Fibroblast of pulmonary artery (primary cell): Measurements from ENCODE around the gene PARD3.

Experiments used
- DNase-seq: peaks from one replicate; pipeline ENCODE4 v3.0.0-alpha.2; 2010; ENCODE audit warnings: low read depth
- H3K4me3 ChIP-seq: replicated peaks from 2 replicates; pipeline ENCODE4 v1.5.1; 2011; ENCODE audit warnings: low read depth, mild to moderate bottlenecking, control low read depth, low read length, moderate library complexity
- TF ChIP-seq, protein P1 (sequence below): IDR thresholded peaks from 2 replicates; pipeline ENCODE4 v1.5.1; 2011; ENCODE audit warnings: mild to moderate bottlenecking, control low read depth, low read length, inconsistent platforms; ENCODE audit errors: missing control alignments

PARD3 gene

GRCh38 chr10:34114914-34115313, 700.2 kb downstream of the PARD3 start:
- DNase-seq: no peak
- no peak overlapping the region for H3K4me3 ChIP-seq
- TF ChIP-seq, protein P1, sequence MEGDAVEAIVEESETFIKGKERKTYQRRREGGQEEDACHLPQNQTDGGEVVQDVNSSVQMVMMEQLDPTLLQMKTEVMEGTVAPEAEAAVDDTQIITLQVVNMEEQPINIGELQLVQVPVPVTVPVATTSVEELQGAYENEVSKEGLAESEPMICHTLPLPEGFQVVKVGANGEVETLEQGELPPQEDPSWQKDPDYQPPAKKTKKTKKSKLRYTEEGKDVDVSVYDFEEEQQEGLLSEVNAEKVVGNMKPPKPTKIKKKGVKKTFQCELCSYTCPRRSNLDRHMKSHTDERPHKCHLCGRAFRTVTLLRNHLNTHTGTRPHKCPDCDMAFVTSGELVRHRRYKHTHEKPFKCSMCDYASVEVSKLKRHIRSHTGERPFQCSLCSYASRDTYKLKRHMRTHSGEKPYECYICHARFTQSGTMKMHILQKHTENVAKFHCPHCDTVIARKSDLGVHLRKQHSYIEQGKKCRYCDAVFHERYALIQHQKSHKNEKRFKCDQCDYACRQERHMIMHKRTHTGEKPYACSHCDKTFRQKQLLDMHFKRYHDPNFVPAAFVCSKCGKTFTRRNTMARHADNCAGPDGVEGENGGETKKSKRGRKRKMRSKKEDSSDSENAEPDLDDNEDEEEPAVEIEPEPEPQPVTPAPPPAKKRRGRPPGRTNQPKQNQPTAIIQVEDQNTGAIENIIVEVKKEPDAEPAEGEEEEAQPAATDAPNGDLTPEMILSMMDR: no peak

DNA sequence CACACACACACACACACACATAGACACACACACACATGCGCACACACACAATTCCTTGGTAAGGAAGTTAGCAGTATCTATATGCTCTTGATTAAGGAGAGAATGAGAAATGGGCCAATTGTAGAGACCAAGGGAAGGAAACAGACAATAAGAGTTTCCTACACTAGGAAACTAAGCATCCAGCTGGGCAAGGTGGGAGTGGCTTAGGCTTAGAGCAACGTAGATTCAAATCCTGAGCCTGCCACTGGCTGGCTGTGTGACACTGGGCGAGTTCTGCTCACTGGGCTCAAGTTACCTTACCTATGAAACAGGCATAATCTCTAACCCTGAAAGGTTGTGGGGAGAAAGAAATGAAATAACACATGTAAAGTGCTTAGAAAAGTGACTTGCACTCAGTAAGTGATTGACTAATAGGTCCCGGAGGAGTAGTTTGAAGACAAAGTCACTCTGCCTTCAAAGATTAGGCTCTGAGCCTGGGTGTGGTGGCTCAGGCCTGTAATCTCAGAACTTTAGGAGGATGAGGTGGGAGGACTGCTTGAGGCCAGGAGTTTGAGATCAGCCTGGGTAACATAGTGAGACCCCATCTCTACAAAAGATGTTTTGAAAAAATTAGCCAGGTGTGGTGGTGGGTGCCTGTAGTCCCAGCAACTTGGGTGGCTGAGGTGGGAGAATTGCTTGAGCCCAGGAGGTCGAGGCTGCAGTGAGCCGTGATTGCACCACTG, 701.4 kb downstream of the PARD3 start:
- TF ChIP-seq, protein P1: no peak
- no peak for DNase-seq
- no peak overlapping the region for H3K4me3 ChIP-seq

GRCh38 chr10:34112171-34112782, 702.8 kb downstream of the PARD3 start:
- peak; percentile 69 for DNase-seq
- TF ChIP-seq, protein P1: no peak
- no peak overlapping the region for H3K4me3 ChIP-seq

DNA sequence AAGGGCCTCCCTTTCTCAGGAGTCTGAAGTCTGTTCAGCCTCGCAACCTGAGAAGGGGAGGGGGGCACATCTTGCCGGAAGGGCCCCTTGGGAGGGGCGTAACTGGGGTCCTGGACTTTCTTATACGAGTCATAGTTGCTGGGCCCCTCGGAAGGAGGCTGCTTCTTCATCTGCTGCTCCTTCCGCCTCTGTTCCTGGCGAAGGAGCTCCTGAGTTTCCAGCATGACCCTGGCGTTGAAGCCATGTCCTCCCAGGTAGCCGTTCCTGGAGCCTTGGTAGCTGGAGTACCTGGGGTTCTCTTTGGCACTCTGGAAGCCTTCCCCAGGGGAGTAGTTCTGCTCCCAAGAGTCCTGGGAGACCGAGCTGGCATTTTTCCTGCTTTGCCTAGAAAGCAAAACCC, 703.9 kb downstream of the PARD3 start:
- H3K4me3 ChIP-seq: no peak overlapping the region
- no peak for DNase-seq
- TF ChIP-seq, protein P1: no peak

GRCh38 chr10:34109952-34110702, 705.0 kb downstream of the PARD3 start:
- H3K4me3 ChIP-seq: no peak overlapping the region
- DNase-seq: no peak

GRCh38 chr10:34109495-34109894, 705.6 kb downstream of the PARD3 start:
- no peak overlapping the region for H3K4me3 ChIP-seq
- no peak for DNase-seq
- TF ChIP-seq, protein P1: no peak

More at GRCh38 chr10:34109952-34110702, 705.0 kb downstream of the PARD3 start:
- TF ChIP-seq, protein P1: no peak
